KBM-7 (cell line): Measurements from ENCODE around the gene LTBP2.
"Not testable (repeated sequence)": the region's sequence is repeated elsewhere in the genome, so short reads cannot be mapped to it uniquely, and the experiment has no call there.

Experiments used
- DNase-seq: peaks from one replicate; pipeline ENCODE4 v3.0.0-alpha.2; 2015
- in situ Hi-C: fragments of 300-500 bp; cut with MboI; formaldehyde crosslinking; loops from 2 replicates; pipeline ENCODE4 v1.14.3; 2020; ENCODE audit warnings: low sequenced_read_pairs, low pct_unique_long_range_greater_than_20kb, mixed read lengths

Gene LTBP2

DNA sequence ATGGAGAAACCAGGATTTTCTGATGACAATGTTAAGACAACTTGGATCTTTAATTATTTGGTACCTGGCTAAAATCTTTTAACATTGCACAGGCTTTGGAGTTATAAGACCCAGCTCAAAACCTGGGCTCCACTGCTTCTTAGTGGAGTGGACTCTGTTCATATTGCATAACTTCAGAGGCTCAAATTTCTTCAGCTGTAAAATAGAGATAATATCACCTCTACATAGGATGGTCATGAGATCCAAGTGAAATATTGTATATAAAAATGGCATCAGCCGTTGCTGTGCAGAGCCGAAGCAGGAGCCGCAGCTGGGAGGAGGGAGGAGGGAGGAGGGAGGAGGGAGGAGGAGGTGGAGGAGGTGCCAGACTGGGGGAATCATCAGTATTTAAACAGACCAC, 129.5 kb downstream of the LTBP2 start:
- no peak for DNase-seq
- in situ Hi-C loops: no loop called here

DNA sequence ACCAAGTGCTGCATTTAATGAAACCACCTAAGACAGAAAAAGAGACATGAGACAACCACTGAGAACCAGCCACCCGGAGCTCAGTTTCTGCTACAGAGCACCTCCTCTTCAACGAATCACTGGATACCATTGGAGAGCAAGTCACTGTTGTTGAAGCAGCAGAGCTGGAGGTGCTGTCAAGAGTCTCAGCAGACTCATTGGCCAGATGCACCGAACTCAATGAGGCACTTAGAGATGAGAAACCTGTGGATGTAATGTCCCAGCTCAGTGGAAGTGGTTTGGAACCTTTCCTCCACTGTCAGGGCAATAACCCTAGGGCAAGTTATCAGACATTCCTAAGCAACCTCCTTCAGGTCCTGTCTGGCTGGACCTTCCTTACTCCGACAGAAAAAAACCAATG, 132.0 kb downstream of the LTBP2 start:
- DNase-seq: no peak
- in situ Hi-C loops: no loop called here

DNA sequence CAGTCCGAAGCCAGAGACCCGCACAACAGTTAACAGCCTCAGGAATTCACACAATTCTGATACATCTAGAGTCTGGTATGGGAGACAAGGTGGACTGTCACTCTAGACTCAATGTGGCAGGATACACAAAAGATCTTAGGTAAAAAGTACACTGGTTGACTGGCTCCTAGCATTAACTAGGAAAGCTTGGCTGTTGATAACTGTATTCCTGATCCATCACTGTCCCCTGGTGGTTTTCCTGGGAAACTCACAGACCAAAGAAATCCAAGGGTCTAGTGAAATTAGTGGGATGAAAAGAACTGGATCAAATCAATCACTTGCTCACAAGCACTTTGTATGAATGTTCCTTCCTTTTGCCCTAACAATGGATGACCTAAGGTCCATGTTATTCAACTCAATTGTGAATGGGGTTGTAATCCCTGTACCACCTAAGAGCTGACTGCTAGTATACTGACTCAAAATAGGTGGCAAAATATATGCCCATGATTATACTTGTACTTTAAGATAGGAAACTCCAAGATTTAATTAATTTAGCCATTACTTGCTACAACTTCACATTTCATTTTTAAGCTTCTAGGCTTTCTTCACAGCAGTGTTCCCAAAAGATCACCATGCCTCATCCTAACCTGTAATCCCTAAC, 132.9 kb downstream of the LTBP2 start:
- DNase-seq: no peak
- in situ Hi-C loops: no loop called here

DNA sequence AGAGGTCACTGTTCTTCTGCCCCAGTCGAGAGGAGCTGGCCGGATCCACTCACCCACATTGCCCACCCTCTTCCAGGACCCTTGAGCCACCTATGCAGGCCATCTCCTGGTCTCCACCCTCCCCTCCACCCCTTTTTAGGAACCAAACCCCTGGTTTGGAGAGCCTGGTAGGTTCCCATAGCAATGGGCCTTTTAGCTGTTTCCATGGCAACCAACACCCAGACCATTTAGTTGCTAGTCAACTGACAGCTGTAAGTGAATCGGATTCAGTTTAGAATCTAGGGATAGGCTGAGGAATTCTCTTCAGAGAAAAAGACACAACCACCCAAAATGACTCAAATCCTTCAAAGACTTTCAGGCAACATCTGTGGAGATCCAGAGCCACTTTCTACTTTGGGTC, 135.4 kb downstream of the LTBP2 start:
- DNase-seq: no peak
- in situ Hi-C loops: no loop called here

DNA sequence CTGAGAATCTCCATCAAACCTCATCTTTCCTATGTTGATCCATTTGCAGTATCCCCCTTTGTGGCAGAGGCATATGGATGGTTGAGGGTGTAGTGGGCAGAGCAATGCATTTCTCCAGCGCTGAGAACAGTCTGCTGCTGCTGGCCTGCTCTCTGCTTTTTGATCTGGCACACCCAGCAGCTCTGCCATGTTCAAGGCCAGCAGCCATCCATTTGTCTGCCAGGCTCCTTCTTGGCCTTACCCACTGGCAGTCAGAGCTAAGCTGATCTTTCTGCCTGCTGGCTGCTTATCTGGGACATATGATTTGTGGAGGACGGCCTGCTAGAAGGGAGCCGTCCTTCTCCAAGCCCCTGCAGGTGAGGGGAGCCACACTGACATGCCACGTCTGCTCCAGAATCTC, 135.9 kb downstream of the LTBP2 start:
- in situ Hi-C loops: no loop called here
- DNase-seq: no peak

DNA sequence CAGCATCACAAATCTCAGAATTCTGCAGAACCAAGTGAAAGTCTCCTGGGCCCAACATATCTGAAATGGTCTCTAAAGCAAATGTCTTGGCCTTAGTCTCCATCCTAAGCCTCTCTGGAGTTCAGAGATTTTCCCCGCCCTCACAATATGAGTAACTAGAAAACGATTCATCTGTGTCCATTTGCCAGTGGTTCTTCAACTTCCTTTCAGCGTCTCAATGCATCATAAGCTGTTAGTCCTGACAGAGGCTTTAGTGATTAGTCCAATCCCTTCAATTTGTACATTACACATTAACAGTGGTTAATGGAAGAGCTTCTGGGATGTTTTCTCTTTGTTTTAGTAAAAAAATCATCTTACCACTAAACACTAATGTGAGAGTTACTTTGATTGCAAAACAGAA, 136.4 kb downstream of the LTBP2 start:
- no peak for DNase-seq
- in situ Hi-C loops: no loop called here

DNA sequence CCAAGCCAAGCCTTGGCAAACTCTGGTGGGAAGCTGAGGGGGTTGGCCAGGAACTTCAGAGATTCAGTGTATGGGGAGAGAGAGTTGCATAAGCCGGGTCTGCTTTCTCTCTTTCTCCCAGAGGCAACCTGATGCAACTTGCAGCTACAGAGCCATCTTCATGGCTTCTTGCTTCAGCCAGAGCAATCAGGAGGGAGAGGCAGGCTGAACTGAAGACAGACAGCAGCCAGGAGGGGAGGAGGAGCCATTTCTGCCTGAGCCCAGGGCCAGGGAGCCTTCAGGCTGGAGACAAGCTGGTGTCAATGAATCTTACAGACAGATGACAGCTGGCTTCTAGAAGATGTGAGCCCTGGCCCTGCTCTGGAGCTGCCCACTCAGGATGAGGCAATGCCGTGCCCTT, 137.7 kb downstream of the LTBP2 start:
- no peak for DNase-seq
- in situ Hi-C loops: no loop called here

DNA sequence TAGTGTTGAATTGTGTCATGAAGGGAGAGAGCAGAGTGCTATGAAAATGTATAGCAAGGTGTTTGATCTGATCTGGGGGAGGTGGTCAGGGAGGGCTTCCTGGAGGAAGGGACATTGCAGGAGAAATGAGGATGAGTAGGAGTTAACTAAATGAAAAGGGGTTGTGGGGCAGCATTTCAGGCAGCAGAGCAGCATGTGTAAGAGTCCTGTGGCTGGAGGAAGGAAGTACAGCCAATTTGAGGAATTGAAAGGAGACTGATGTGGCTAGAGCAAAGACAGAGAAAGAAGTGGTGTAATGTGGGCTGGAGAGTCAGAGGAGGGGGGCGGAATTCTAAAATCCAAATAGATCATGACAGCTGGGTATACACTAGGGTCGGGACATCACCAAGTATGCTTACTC, 139.4 kb downstream of the LTBP2 start:
- no peak for DNase-seq
- in situ Hi-C loops: no loop called here

DNA sequence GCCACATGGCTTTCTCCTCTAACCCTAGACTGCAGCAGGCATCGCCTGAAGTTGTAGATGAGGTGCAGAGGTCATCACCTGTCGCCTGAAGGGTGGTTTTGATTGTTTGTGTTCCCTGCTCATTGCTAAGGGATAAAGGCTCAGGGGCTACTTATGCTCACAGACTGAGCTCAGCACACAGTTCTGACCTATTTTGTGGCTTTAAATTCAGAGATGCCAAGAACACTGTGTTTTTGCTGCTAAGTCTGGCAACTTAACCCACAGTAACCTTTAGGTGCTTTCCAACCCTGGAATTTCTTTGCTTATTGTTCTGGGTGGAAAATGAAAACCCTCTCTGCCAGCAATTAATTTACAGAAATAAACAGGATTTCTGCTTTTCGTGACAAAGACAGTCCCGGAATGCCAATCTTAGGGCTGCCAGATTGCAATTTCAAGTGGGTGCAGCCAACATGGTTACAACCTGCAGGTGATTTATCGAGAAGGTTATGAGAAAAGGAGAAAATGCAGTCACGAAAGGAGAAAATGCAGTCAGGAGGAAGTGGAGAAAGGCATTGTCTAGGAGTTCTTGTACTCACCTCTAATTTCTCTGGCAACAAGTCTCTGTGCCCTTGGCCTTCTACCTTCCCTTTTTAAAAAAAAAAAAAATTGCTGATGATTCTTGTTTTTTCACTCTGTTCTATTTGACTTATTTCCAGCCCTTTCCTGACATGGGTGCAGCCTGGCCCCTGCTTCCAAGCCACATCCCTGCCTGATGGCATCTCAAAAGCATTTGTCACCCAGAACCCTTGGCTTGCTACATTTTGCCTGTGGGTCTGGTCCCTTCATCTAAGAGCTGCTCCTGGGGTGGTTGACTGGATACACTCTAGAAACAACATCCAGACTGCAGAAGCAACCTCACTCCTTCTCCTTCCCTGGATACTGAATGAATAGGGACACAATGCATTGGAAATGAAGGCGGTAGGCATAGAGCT, 142.2 kb downstream of the LTBP2 start:
- DNase-seq: no peak
- in situ Hi-C loops: no loop called here

DNA sequence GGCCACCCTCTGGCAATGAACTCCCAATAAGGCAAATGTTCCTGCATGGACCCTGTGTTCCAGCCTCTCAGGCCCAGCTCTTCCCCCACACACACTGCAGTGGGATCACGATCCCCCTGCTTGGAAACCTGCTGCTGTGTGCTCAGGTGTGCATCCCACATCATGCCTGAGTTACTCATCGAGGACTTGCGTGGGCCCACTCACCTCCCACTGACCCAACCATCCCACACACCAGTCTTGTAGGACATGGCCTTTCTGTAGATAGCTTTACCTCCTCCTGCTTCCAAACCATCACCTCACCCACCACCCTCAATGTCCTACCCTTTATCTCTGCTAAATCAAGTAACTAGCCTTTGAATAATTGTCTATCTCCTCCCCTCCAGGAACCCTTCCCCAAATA, 143.5 kb downstream of the LTBP2 start:
- in situ Hi-C loops: no loop called here
- DNase-seq: no peak

DNA sequence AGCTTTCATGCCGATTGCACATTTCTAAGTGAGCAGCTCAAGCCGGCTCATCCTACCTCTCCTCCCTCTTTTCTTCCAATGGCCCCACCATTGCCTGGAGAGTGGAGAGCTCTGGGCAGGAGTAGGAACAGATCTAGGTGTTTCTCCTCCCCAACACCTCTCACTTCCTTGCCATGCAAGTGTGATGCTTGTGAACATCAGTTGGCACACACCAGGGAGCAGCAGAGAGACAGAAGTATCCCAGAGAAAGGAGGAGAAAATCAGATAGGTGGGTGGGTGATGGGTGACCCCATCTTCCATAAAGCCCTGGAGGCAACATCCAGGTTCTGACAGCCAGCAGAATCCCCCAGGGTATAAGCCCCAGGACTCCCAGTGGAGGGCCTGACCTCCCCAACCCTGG, 146.7 kb downstream of the LTBP2 start:
- in situ Hi-C loops: no loop called here
- DNase-seq: no peak

DNA sequence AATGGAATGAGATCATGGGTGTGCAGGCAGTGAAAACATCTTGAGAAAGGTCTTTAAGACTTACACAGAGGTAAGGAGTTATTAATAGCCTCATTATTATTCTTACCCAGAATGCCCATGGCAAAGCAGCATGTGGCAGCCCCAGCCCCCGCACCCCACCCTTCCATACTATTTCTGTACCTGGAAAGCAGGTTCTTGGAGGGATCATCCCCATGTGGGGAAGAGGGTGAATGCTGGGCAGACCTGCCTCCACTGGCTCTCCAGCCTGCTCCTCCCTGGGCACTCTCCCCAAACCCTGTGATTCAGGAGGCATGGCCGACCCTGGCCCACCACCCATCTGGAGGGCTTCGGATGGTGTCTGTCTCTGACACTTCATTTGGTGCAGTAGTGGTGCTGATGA, 147.3 kb downstream of the LTBP2 start:
- in situ Hi-C loops: no loop called here
- no peak for DNase-seq

DNA sequence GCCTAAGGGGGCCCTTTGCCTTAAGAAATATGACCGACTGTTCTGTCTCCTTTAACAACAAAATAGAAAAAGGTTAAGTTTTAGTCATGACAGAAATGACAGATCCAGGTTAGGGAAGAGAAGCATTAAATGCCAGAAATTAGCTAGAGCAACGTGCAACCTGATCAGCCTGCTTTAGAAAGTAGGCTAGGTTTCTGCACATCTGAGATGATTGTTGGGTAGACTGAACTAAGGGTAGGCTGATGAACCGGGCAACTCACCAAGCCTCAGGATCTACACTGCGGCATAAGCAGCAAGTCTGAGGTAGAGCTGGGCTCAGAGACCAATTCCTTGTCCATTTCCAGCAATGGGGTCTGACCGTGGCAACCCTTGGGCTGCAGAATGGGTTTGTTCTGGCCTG, 148.3 kb downstream of the LTBP2 start:
- no peak for DNase-seq
- in situ Hi-C loops: no loop called here

DNA sequence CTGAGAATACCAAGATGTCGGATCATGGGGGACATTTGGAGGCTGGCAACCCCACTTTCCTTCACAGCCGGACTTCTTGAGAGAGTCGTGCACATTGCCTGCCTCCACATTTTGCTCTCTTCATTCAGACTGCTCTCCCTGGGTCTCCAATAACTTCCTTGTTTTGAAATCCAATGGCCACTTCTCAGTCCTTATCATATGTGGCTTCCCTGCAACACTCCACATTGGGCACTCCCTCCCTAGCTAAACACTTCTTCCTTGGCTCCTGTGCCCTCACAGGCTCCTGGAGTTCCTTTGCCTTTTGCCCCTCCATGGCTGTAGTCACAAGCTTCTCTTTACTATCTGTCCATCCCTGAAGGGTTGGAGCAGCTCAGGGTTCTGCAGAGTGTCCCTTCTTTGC, 149.0 kb downstream of the LTBP2 start:
- DNase-seq: no peak

DNA sequence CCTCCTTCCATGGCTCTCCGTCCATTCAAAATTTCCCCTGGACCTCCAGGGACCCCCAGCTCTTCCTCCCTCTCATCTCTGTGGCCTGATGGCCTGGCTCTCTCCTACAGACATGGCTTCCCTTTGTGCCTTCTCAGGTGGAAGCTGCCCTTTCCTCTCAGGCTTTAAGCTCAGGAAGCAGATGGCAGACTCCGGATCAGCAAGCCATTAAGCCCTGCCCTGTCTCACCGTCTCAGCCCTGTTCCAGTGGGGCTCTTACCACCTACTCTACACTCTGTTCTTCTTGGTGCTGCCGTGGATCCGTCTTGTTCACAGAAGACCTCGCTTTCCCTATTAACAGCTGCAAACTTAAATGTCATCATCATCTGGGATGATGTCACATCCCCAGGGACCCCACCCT, 152.1 kb downstream of the LTBP2 start:
- in situ Hi-C loops: no loop called here
- DNase-seq: no peak

More for the DNA sequence above, 149.0 kb downstream of the LTBP2 start:
- in situ Hi-C loops: no loop called here

DNA sequence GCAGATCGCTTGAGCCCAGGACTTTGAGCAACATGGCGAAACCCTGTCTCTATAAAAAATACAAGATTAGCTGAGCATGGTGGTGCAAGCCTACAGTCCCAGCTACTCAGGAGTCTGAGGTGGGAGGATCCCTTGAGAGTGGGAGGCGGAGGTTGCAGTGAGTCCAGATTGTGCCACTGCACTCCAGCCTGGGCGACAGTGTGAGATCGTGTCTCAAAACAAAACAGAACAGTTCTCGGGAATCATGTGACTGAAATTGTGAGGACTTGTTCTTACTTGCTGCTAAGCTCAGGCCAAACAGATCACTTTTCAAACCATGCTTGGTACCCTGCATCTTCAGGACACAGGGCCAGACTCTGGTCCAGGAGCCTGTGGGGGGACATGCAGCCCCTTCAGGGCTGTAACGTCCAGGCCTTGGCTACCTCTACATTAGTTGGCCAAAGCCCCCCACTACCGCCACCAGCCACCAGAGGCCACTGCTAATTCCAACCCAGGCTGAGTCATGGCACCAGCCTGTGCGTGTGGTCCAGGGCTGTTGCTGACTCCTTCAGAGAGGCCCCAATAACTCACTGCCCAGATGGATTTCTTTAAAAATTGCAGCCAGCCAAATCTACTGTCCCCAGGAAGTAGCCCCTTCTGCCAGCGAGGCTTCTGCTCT, 152.6 kb downstream of the LTBP2 start:
- peak; percentile 18 for DNase-seq
- in situ Hi-C loops: no loop called here

DNA sequence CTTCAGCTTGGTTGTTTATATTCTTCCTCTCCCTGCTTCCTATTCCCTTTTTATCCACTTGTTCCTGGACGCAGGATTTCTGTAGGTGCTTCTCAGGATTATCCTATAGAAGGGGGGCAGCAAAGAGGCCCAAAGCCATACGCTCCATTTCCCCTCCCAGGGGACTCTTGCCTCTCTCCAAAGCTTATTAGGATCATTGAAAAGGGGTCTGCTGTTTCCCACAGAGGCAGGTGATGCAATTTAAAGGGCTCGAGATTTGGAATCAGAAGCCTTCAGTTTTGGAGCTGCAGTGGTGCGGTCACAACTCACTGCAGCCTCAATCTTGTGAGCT, 154.5 kb downstream of the LTBP2 start:
- in situ Hi-C loops: no loop called here
- DNase-seq: no peak

DNA sequence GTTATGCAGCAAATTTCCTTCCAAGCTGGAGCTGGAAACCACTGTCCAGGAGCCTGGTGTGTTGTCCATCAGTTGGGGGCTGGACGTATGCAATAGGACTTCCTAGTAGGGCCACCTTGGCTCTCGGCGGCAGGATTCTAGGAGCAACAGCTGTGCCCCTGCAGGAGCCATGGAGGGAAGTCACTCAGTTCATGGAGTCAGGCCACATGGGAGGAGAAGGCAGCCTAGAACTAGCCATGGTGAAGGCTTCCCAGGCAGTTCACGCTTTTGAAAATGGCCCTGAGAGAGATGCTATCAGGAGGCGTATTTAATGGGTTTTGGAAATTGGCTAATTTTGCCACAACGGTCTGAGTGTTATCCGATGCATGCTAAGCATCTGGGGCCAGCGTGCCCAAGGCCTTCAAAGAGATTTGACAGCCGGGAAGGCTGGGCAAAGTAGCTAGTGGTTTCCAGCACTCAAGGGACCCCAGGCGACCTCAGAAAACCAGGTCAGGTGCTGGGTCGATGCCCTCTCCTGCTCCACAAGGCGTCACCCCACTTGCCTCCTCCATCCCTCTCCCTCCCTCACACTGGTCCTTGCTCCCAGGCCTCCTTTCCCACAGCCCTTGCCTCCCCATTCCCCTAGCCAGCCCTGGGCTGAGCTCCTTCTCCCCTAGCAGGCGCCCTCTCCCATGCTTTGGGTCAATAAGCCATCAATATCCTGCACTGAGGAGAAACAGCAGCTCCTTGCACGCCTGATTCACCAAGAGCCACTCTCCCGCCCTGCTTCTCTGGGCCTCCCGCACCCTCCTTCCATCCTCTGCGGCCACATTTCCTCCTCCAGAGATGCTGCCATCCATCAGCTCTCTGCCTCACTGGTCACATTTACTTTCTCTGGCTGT, 155.1 kb downstream of the LTBP2 start:
- DNase-seq: no peak
- in situ Hi-C loops: no loop called here

DNA sequence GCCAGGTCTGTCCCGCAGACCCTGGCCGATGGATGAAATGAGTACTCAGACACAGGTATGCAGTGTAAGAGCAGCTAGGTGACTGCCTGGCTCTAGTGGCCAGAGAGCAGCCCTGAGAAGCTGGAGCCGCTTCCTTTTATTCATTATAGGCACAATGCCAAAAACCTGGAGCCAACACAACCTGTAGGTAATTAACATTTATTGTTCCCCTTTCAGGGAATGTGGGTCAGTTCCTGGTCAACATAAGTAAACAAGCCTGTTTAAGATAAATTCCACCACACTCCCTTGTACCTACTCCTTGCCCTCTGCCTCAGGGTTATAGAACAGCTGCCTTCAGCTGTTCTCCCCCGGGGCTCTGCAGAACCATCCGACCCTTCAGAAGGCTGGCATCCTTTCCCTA, 157.6 kb downstream of the LTBP2 start:
- in situ Hi-C loops, DNase-seq: not testable (repeated sequence)
